WTC11 (cell line): ENCODE measurements around the gene TOGARAM2. TPM values are rescaled to one million over a fixed set of nuclear protein-coding genes. Genes with fewer than 3 reads are reported as not detected.

ENCODE experiments used
- ATAC-seq: fragments of 200-7000 bp; cut with Tn5 transposase; 2 replicates; pipeline ENCODE4 v1.10.0; 2021; ENCODE audit warnings: mild to moderate bottlenecking, moderate library complexity
- CTCF ChIA-PET: fragments of 300-600 bp; sonication (Branson Sonifier 250); formaldehyde crosslinking; loops from one replicate; lab custom pipeline; 2021; ENCODE audit warnings: antibody characterized with exemption; lab: Charles Lee
- POLR2A ChIA-PET: fragments of 350-600 bp; sonication (Branson Sonifier 250); formaldehyde crosslinking; loops from one replicate; lab custom pipeline; 2021; ENCODE audit warnings: antibody characterized with exemption; lab: Charles Lee
- DNase-seq: peaks from one replicate; pipeline ENCODE4 v3.0.0; 2021; ENCODE audit warnings: low spot score
- H3K27ac Mint-ChIP-seq: 2 replicates; pipeline ENCODE4 v1.8.0; 2021; ENCODE audit warnings: mixed read lengths
- H3K27me3 Mint-ChIP-seq: 2 replicates; pipeline ENCODE4 v1.8.0; 2021; ENCODE audit warnings: low read depth, mild to moderate bottlenecking, moderate library complexity, mixed read lengths
- H3K36me3 Mint-ChIP-seq: 2 replicates; pipeline ENCODE4 v1.8.0; 2021; ENCODE audit warnings: mixed read lengths
- H3K4me1 Mint-ChIP-seq: 2 replicates; pipeline ENCODE4 v1.8.0; 2022; ENCODE audit warnings: mixed read lengths
- H3K4me3 Mint-ChIP-seq: 2 replicates; pipeline ENCODE4 v1.8.0; 2021; ENCODE audit warnings: mild to moderate bottlenecking, moderate library complexity, mixed read lengths
- H3K9me3 Mint-ChIP-seq: 2 replicates; pipeline ENCODE4 v1.8.0; 2021; ENCODE audit warnings: mixed read lengths
- CBFB ChIP-seq: sonication (generic); formaldehyde crosslinking; IDR thresholded peaks from 2 replicates; pipeline ENCODE4 v1.8.1; 2022; ENCODE audit warnings: mild to moderate bottlenecking, low read depth, missing genetic modification reagents
- CDX4 ChIP-seq: fragments of 250-450 bp; sonication (Bioruptor Pico); IDR thresholded peaks from 2 replicates; pipeline ENCODE4 v1.9.0; 2021; ENCODE audit warnings: moderate library complexity, mild to moderate bottlenecking, inconsistent platforms, borderline replicate concordance
- CREB1 ChIP-seq: sonication (generic); formaldehyde crosslinking; IDR thresholded peaks from 2 replicates; pipeline ENCODE4 v1.8.0; 2023; ENCODE audit warnings: mild to moderate bottlenecking, missing genetic modification reagents
- CREM ChIP-seq: sonication (generic); formaldehyde crosslinking; IDR thresholded peaks from 2 replicates; pipeline ENCODE4 v1.8.1; 2022; ENCODE audit warnings: mild to moderate bottlenecking, missing genetic modification reagents, moderate library complexity
- ERG ChIP-seq: fragments of 250-450 bp; sonication (Bioruptor Pico); IDR thresholded peaks from 2 replicates; pipeline ENCODE4 v1.8.0; 2021; ENCODE audit warnings: mild to moderate bottlenecking
- ESRRA ChIP-seq: sonication (generic); formaldehyde crosslinking; IDR thresholded peaks from 2 replicates; pipeline ENCODE4 v1.8.1; 2022; ENCODE audit warnings: mild to moderate bottlenecking, missing genetic modification reagents, borderline replicate concordance
- FOXK1 ChIP-seq: sonication (generic); formaldehyde crosslinking; IDR thresholded peaks from 2 replicates; pipeline ENCODE4 v1.8.0; 2022; ENCODE audit warnings: mild to moderate bottlenecking, moderate library complexity, missing genetic modification reagents
- JAZF1 ChIP-seq: fragments of 250-450 bp; sonication (Bioruptor Pico); IDR thresholded peaks from 2 replicates; pipeline ENCODE4 v1.9.0; 2021; ENCODE audit warnings: moderate library complexity, mild to moderate bottlenecking, inconsistent platforms
- MXD4 ChIP-seq: fragments of 250-450 bp; sonication (Bioruptor Pico); IDR thresholded peaks from 2 replicates; pipeline ENCODE4 v1.8.0; 2021; ENCODE audit warnings: mild to moderate bottlenecking, moderate library complexity, borderline replicate concordance
- OVOL2 ChIP-seq: fragments of 250-450 bp; sonication (Bioruptor Pico); IDR thresholded peaks from 2 replicates; pipeline ENCODE4 v1.9.0; 2021; ENCODE audit warnings: mild to moderate bottlenecking, borderline replicate concordance
- PREB ChIP-seq: sonication (generic); formaldehyde crosslinking; IDR thresholded peaks from 2 replicates; pipeline ENCODE4 v1.8.1; 2022; ENCODE audit warnings: mild to moderate bottlenecking, missing genetic modification reagents, moderate library complexity, borderline replicate concordance
- SOX15 ChIP-seq: fragments of 250-450 bp; sonication (Bioruptor Pico); IDR thresholded peaks from 2 replicates; pipeline ENCODE4 v1.9.0; 2021; ENCODE audit warnings: mild to moderate bottlenecking
- USF1 ChIP-seq: sonication (generic); formaldehyde crosslinking; IDR thresholded peaks from 2 replicates; pipeline ENCODE4 v1.8.0; 2022; ENCODE audit warnings: mild to moderate bottlenecking, missing genetic modification reagents
- ZNF281 ChIP-seq: sonication (generic); formaldehyde crosslinking; IDR thresholded peaks from 2 replicates; pipeline ENCODE4 v1.8.0; 2023; ENCODE audit warnings: mild to moderate bottlenecking, missing genetic modification reagents
- ZNF317 ChIP-seq: sonication (generic); formaldehyde crosslinking; IDR thresholded peaks from 2 replicates; pipeline ENCODE4 v1.8.1; 2023; ENCODE audit warnings: low read depth, mild to moderate bottlenecking, moderate library complexity, missing genetic modification reagents, borderline replicate concordance
- ZNF396 ChIP-seq: fragments of 250-450 bp; sonication (Bioruptor Pico); IDR thresholded peaks from 2 replicates; pipeline ENCODE4 v1.8.0; 2021; ENCODE audit warnings: mild to moderate bottlenecking, moderate library complexity, borderline replicate concordance
- total RNA-seq: library from RNA; stranded (reverse); gene quantifications from 3 replicates; pipeline ENCODE4 v1.2.3, GENCODE V29; 2021
- TF ChIP-seq, protein P1 (sequence below): sonication (generic); formaldehyde crosslinking; IDR thresholded peaks from 2 replicates; pipeline ENCODE4 v1.8.0; 2022; ENCODE audit warnings: mild to moderate bottlenecking, missing genetic modification reagents
- TF ChIP-seq, protein P2 (sequence below): fragments of 250-450 bp; sonication (Bioruptor Pico); IDR thresholded peaks from 2 replicates; pipeline ENCODE4 v1.9.0; 2021; ENCODE audit warnings: mild to moderate bottlenecking
- TF ChIP-seq, protein P3 (sequence below): sonication (generic); formaldehyde crosslinking; IDR thresholded peaks from 2 replicates; pipeline ENCODE4 v1.8.0; 2022; ENCODE audit warnings: missing genetic modification reagents

Gene TOGARAM2
- total RNA-seq, 1 experiment from 2014 or later, result 1.0 TPM

- Mint-ChIP-seq H3K27me3 (no peaks in the 10 kb centered on the region), H3K4me3 (no peak overlapping the region), H3K9me3 (no peaks in the 10 kb centered on the region), H3K4me1 (peaks cover 15% of the 10 kb centered on the region), H3K36me3 (no peaks in the 10 kb centered on the region), H3K27ac (no peak overlapping the region)
- ChIA-PET POLR2A (no interaction called here), CTCF (no interaction called here)
- DNase-seq (no peak), ATAC-seq (no peak)
- TF ChIP-seq MXD4 (no peak), ZNF281 (CRISPR knock-in tag) (no peak), CREB1 (CRISPR knock-in tag) (no peak), ZNF317 (CRISPR knock-in tag) (no peak), CDX4 (CRISPR knock-in tag) (no peak), PREB (CRISPR knock-in tag) (no peak), ERG (CRISPR knock-in tag) (no peak)
- TF ChIP-seq, protein P1, sequence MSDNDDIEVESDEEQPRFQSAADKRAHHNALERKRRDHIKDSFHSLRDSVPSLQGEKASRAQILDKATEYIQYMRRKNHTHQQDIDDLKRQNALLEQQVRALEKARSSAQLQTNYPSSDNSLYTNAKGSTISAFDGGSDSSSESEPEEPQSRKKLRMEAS (CRISPR knock-in tag), result no peak
- TF ChIP-seq, protein P2, sequence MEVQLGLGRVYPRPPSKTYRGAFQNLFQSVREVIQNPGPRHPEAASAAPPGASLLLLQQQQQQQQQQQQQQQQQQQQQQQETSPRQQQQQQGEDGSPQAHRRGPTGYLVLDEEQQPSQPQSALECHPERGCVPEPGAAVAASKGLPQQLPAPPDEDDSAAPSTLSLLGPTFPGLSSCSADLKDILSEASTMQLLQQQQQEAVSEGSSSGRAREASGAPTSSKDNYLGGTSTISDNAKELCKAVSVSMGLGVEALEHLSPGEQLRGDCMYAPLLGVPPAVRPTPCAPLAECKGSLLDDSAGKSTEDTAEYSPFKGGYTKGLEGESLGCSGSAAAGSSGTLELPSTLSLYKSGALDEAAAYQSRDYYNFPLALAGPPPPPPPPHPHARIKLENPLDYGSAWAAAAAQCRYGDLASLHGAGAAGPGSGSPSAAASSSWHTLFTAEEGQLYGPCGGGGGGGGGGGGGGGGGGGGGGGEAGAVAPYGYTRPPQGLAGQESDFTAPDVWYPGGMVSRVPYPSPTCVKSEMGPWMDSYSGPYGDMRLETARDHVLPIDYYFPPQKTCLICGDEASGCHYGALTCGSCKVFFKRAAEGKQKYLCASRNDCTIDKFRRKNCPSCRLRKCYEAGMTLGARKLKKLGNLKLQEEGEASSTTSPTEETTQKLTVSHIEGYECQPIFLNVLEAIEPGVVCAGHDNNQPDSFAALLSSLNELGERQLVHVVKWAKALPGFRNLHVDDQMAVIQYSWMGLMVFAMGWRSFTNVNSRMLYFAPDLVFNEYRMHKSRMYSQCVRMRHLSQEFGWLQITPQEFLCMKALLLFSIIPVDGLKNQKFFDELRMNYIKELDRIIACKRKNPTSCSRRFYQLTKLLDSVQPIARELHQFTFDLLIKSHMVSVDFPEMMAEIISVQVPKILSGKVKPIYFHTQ (CRISPR knock-in tag), result no peak
Observed at GRCh38 chr2:29064746-29065067, 83.6 kb downstream of the TOGARAM2 start.

- Mint-ChIP-seq H3K9me3 (no peaks in the 10 kb centered on the region), H3K36me3 (no peaks in the 10 kb centered on the region), H3K27ac (no peak overlapping the region), H3K4me3 (no peak overlapping the region), H3K27me3 (no peaks in the 10 kb centered on the region), H3K4me1 (peaks cover 15% of the 10 kb centered on the region)
- peak; percentile 51 for ATAC-seq
- DNase-seq, result no peak
- ChIA-PET POLR2A (no interaction called here), CTCF (no interaction called here)
- TF ChIP-seq SOX15 (CRISPR knock-in tag), result no peak
- no peak for TF ChIP-seq OVOL2 (CRISPR knock-in tag)
- no peak for TF ChIP-seq FOXK1 (CRISPR knock-in tag)
- no peak for TF ChIP-seq CREM (CRISPR knock-in tag)
- no peak for TF ChIP-seq ZNF396
- TF ChIP-seq CBFB (CRISPR knock-in tag), result no peak
- no peak for TF ChIP-seq ESRRA (CRISPR knock-in tag)
- TF ChIP-seq, protein P3, sequence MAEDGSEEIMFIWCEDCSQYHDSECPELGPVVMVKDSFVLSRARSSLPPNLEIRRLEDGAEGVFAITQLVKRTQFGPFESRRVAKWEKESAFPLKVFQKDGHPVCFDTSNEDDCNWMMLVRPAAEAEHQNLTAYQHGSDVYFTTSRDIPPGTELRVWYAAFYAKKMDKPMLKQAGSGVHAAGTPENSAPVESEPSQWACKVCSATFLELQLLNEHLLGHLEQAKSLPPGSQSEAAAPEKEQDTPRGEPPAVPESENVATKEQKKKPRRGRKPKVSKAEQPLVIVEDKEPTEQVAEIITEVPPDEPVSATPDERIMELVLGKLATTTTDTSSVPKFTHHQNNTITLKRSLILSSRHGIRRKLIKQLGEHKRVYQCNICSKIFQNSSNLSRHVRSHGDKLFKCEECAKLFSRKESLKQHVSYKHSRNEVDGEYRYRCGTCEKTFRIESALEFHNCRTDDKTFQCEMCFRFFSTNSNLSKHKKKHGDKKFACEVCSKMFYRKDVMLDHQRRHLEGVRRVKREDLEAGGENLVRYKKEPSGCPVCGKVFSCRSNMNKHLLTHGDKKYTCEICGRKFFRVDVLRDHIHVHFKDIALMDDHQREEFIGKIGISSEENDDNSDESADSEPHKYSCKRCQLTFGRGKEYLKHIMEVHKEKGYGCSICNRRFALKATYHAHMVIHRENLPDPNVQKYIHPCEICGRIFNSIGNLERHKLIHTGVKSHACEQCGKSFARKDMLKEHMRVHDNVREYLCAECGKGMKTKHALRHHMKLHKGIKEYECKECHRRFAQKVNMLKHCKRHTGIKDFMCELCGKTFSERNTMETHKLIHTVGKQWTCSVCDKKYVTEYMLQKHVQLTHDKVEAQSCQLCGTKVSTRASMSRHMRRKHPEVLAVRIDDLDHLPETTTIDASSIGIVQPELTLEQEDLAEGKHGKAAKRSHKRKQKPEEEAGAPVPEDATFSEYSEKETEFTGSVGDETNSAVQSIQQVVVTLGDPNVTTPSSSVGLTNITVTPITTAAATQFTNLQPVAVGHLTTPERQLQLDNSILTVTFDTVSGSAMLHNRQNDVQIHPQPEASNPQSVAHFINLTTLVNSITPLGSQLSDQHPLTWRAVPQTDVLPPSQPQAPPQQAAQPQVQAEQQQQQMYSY (CRISPR knock-in tag), result no peak
- no peak for TF ChIP-seq CREB1 (CRISPR knock-in tag)
- TF ChIP-seq ERG (CRISPR knock-in tag), result no peak
- TF ChIP-seq USF1, result no peak
- no peak for TF ChIP-seq JAZF1 (CRISPR knock-in tag)
Observed at GRCh38 chr2:29065068-29065811, 84.1 kb downstream of the TOGARAM2 start.
